ENCODE data around the gene ADPRHL1.
A peak's percentile ranks its signal among the peaks of the same experiment; 100 is the strongest.
"Not testable (repeated sequence)": the region's sequence is repeated elsewhere in the genome, so short reads cannot be mapped to it uniquely, and the experiment has no call there.

ADPRHL1 gene

DNA sequence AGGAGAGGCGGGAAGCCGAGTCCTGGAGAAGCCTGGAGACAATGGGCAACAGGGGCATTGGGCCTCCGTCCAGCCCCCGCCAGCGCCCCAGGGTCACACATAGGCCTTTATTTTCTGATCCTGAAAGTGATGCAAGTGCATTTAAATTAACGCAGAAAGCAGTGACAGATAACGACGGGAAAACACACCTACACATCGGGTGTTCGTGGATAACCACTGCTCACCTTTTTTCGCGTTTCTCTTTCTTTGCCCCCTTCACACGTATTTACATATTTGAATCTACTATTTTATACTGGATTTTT is 59.0 kb downstream of the ADPRHL1 start:
- no peak for DNase-seq
- in situ Hi-C loops (cut with MboI; ENCODE audit: low pct_unique_long_range_greater_than_20kb, low sequenced_read_pairs), result no loop called here

DNA sequence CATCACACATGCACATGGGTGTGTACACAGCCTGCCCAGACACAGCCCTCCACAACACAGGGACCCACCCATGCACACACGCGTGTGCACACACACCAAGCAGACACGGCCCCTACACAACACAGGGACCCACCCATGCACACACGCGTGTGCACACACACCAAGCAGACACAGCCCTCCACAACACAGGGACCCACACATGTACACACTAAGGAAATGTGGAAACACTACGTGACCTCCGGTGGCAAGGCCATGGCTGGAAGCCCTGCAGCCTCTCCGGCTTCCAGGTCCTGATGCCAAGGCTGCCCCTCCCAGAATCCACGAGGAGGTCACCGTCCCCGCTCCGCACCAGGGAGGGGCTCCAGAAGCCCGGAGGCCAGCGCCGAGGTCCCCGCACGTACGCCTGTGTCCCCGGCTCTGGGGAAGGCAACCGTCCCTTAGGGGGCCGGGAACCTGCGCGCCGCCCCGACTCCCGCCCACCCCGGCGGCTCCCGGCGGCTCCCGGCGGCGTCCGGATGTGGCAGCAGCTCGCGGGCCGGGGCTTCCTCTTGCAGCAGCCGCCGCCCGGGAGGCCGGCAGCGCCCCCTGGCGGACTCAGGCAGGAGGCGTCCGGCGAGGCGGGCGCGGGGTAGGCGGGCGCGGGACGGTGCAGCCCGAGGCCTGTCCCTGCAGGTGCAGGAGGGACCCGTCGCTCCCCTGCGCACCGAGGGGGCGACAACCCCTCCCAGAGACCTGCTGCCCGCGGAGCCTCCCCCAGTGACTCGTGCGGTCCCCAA is 59.5 kb downstream of the ADPRHL1 start:
- peak; percentile 86 for DNase-seq
- in situ Hi-C loops (cut with MboI; ENCODE audit: low pct_unique_long_range_greater_than_20kb, low sequenced_read_pairs), result no loop called here

DNA sequence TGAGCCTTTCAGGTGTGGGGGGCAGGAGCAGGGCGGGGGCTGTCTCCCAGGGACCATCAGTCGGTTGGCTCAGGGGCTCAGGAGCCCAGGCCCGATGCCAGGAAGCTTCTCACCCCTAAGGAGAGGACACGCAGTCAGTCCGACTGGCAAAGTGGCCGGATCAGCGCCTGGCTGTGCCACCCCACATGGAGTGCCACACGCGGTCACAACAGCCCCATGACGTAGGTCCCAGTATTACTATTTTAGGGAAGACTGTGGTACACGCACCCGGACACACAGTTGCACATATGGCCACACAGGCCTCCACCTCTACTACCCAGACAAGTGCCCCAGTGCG is 60.1 kb downstream of the ADPRHL1 start:
- DNase-seq, result no peak
- in situ Hi-C loops (cut with MboI; ENCODE audit: low pct_unique_long_range_greater_than_20kb, low sequenced_read_pairs), result no loop called here

DNA sequence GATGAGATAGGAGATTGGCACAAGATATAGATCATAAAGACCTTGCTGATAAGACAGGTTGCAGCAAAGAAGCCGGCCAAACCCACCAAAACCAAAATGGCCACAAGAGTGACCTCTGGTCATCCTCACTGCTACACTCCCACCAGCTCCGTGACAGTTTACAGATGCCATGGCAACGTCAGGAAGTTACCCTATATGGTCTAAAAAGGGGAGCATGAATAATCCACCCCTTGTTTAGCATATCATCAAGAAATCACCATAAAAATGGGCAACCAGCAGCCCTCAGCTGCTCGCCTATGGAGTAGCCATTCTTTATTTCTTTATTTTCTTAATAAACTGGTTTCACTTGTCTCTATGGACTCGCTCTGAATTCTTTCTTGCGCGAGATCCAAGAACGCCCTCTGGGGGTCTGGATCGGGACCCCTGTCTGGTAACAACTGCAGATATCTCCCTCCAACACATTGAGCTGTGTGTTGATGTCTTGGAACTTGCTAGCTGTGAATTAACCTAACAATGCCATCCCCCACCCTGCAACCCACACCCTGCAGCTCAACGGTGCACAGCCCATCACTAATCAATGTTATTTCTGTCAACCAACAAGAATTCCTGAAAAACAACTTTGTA is 62.3 kb downstream of the ADPRHL1 start:
- no peak for DNase-seq
- in situ Hi-C loops (cut with MboI; ENCODE audit: low pct_unique_long_range_greater_than_20kb, low sequenced_read_pairs), result no loop called here

DNA sequence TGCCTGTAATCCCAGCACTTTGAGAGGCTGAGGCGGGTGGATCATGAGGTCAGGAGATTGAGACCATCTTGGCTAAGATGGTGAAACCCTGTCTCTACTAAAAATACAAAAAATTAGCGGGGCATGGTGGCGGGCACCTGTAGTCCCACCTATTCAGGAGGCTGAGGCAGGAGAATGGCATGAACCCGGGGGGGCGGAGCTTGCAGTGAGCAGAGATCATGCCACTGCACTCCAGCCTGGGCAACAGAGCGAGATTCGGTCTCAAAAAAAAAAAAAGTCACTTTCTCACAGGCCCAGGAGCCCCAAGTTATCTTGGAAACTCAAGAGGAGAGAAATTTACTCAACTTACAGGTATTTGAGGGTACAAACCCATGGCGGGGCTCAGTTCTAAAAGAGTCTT is 63.7 kb downstream of the ADPRHL1 start:
- in situ Hi-C loops (cut with MboI; ENCODE audit: low pct_unique_long_range_greater_than_20kb, low sequenced_read_pairs); DNase-seq: not testable (repeated sequence)

DNA sequence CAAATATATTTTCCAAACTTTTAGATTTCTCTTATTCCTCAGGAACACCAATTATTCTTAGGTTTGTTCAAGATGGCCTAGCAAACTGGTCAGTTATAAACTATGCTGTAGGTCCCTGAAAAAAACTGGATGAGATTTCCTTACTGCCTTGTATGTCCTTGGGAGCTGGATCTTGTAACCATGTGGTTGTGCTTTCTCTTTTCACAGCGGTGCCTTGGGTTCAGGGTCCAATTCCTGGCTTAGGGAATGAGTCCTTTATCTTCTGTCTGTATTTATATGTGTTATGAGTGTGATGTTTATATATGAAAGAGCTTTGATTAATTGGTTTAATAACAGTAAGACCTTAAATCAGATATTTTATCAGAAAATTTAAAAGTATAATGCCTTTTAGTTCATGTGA is 65.9 kb downstream of the ADPRHL1 start:
- in situ Hi-C loops (cut with MboI; ENCODE audit: low pct_unique_long_range_greater_than_20kb, low sequenced_read_pairs), result no loop called here
- DNase-seq, result no peak

DNA sequence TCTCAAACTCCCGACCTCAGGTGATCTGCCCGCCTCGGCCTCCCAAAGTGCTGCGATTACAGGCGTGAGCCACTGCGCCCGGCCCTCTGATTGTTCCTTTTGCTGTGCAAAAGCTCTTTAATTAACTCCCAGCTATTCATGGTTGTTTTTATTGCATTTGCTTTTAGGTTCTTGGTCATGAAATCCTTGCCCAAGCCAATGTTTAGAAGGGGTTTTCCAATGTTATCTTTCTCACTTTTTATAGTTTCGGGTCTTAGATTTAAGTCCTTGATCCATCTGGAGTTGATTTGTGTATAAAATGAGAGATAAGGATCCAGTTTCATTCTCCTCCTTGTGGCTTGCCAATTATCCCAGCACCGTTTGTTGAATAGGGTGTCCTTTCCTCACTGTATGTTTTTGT is 70.2 kb downstream of the ADPRHL1 start:
- in situ Hi-C loops (cut with MboI; ENCODE audit: low pct_unique_long_range_greater_than_20kb, low sequenced_read_pairs), result no loop called here
- DNase-seq, result no peak

DNA sequence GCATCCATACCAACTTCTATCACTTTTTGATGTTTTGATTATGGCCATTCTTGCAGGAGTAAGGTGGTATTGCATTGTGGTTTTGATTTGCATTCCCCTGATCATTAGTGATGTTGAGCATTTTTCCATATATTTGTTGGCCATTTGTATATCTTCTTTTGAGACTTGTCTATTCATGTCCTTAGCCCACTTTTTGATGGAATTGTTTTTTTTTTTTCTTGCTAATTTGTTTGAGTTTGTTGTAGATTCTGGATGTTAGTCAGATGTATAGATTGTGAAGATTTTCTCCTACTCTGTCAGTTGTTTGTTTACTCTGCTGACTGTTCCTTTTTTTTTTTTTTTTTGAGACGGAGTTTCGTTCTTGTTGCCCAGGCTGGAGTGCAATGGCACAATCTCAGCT is 70.7 kb downstream of the ADPRHL1 start:
- in situ Hi-C loops (cut with MboI; ENCODE audit: low pct_unique_long_range_greater_than_20kb, low sequenced_read_pairs); DNase-seq: not testable (repeated sequence)

DNA sequence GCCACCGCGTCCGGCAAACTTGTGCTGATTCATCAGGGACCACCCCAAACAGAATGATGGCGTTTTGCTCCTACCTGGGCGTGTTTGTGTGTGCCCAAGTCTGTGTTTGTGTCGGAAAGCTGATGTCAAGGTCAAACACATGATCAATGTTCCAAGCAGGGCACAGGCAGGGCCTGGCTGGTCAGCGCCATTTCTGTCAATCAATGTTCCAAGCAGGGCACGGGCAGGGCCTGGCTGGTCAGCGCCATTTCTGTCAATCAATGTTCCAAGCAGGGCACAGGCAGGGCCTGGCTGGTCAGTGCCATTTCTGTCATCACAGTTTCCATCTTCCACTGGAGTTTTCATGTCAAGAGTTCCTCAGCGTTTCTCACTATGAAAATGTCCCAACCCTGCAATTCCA is 74.5 kb downstream of the ADPRHL1 start:
- DNase-seq, result no peak
- in situ Hi-C loops (cut with MboI; ENCODE audit: low pct_unique_long_range_greater_than_20kb, low sequenced_read_pairs), result no loop called here

DNA sequence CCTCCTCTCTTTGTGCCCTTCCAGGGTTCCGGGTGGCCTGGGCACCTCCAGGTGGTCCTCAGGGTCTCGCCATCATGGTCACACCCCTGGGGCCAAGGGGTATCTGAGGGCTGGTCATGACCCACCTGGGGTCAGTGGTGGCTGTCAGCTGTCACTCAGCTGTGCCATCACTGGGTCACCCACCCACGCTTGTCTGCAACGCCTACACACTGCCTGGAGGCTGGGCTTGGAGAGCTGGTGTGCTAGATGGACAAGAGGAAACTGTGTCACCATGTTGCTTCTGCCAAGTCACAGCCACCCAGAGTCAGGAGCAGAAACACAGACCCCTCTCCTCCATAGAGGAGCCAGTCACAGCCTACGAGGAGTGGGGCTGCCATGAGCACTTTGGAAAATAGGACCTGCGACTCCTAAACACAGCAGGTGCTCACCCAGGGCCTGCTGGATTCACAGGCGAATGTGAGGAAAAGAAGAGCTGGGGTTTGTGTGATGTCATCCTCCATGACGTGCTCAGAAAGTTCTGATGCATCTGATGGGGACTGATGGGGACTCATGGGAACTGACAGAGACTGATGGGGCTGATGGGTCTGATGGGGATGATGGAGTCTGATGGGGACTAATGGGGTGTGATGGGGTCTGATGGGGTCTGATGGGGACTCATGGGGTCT is 78.6 kb downstream of the ADPRHL1 start:
- DNase-seq, result no peak
- in situ Hi-C loops (cut with MboI; ENCODE audit: low pct_unique_long_range_greater_than_20kb, low sequenced_read_pairs), result no loop called here

DNA sequence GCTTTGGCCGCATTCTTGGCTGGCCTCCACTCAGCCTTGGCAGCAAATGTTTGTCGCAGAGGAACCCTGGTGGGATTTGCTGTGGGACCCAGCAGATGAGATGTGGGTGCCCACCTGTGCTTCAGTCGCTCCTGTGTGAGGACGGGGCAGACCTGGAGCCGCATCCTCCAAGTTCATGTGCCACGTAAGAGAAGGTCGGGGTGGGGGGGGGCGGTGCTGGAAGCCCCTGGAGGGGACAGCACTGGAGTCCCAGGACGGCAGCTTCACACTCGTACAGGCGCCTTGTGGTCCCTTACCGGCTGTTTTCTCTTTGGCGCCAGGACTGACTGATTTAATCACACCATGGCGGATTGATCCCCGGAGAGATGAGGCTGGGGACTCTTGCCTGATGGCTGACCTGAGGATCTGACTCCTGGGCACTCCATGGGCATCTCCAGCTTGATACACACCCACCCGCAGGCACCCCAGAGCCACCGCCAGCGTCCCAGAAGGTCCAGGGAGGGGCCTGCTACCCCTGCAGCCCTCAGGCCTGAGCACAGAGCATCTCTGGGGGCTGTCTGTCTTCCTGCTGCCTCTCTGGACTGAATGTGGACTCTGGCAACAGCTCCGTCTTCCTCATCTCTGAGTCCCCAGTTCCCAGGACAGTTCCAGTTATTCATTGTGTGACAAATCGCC is 79.3 kb downstream of the ADPRHL1 start:
- in situ Hi-C loops (cut with MboI; ENCODE audit: low pct_unique_long_range_greater_than_20kb, low sequenced_read_pairs), result no loop called here
- DNase-seq, result no peak

DNA sequence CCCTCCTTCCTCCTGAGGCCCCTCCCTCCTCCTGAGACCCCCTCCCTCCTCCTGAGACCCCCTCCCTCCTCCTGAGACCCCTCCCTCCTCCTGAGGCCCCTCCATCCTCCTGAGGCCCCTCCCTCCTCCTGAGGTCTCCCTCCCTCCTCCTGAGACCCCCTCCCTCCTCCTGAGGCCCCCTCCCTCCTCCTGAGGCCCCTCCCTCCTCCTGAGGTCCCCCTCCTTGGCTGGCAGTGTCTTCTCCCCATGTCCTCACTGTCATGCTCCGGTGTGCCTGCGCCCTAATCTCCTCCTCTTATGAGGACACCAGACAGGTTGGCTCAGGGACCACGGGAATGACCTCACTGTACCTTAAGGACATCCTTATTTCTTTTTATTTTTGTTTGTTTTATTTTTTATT is 81.6 kb downstream of the ADPRHL1 start:
- DNase-seq; in situ Hi-C loops (cut with MboI; ENCODE audit: low pct_unique_long_range_greater_than_20kb, low sequenced_read_pairs): not testable (repeated sequence)

DNA sequence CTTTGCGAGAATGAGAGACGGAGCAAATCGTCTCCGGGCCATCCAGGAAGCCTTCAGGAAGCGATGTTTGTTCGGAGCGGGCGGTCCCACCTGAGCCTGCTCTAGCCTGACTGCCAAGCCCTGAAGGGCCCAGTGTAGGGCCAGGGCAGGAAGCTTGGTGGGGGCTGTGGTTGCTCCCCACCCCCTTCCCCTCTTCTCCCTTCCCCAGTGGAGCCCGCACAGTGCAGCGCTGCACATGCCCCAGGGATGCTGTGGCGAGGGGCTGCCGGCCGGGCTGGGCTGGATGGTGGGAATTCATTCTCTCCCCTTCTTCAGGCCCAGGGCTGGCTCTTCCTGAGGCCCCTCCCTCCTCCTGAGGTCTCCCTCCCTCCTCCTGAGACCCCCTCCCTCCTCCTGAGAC is 82.2 kb downstream of the ADPRHL1 start:
- DNase-seq, result no peak
- in situ Hi-C loops (cut with MboI; ENCODE audit: low pct_unique_long_range_greater_than_20kb, low sequenced_read_pairs), result no loop called here

DNA sequence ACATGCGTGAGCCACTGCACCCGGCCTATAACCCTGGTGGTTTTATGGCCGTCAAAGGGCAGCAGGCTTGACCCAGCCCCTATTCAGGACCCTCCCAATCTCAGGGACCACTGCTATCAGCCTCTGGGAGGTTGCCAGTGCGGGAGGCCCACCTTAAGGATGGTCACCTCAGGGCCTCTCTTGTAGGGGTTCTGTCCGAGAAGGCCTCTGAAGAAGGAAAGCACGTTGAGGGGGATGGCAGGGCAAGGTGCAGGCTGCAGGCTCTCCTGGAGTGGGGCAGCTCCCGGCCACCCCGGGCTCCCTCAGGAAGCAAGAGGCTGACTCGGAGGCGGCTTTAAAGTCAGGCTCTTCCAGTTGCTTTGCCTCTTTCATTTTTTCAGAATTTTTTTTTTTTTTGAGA is 83.4 kb downstream of the ADPRHL1 start:
- in situ Hi-C loops (cut with MboI; ENCODE audit: low pct_unique_long_range_greater_than_20kb, low sequenced_read_pairs), result no loop called here
- no peak for DNase-seq

DNA sequence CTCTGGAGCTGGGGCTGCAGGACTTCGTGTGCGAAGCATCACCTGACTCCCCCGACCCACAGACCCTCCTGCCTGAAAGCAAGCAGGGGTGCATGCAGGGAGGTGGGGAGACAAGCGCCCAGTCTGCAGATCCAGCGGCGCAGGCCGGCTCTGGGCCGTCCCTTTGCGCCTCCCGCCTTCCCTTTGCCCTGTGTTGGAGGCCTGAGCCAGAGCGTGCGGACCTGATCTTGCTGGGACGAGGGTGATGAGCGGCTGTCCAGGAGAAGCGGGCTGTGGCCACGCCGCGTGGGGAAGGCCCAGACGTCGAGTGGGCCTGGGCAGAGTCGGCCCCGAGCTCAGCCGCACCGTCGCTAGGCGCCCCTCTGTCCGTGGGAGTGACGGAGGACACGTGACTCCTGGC is 84.1 kb downstream of the ADPRHL1 start:
- in situ Hi-C loops (cut with MboI; ENCODE audit: low pct_unique_long_range_greater_than_20kb, low sequenced_read_pairs), result no loop called here
- no peak for DNase-seq

DNA sequence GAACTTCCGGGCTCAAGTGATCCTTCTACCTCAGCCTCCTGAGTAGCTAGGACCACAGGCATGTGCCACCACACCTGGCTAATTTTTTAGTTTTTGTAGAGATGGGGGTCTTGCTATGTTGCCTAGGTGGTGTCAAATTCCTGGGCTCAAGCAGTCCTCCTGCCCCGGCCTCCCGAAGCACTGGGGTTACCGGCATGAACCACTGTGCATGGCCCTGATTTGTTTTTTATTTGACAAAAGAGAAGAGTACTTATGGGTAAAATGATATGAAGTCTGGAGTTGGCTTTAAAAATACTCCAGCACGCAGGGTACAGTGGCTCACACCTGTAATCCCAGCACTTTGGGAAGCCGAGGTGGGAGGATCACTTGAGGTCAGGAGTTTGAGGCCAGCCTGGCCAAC is 84.9 kb downstream of the ADPRHL1 start:
- DNase-seq; in situ Hi-C loops (cut with MboI; ENCODE audit: low pct_unique_long_range_greater_than_20kb, low sequenced_read_pairs): not testable (repeated sequence)

DNA sequence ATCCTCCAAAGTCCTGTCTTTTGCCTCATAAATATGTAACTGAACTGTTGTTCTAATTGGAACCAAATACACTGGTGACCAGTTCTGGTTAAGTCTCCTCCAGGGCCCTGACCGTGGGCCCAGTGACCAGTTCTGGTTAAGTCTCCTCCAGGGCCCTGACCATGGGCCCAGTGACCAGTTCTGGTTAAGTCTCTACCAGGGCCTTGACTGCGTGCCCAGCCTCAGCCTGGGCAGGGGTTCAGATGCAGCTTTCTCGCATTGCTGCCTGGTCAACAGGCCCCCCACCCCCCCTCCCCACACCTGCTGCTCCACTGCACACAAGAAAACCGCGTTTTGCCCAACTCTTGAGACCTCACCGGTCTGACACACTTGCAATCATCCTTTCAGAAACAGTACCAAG is 85.5 kb downstream of the ADPRHL1 start:
- in situ Hi-C loops (cut with MboI; ENCODE audit: low pct_unique_long_range_greater_than_20kb, low sequenced_read_pairs), result no loop called here
- DNase-seq, result no peak

DNA sequence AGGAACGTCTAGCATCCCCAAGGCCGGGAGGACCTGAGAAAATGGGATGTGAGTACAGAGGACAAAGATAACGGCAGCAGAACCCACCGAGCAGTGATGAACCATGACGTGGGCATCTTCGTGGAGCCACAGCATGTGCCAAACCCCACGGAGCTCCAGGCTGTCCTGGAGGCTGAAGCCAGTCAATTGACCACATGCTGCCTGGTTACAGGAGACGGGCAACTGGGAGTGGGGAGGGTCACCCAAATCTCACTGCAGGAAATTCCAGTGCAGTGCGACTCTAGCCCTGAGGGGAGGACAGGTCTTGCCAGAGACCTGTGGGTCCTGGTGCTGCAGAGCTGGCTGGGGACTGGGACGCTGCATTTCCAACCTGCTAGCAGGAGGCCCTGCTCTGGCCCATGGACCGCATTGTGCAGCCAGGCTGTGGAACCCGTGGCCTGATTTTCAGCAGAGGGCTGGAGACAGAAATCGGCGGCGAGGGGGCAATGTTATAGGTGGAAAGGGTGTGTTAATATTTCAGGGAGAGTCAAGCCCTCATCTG is 86.2 kb downstream of the ADPRHL1 start:
- no peak for DNase-seq
- in situ Hi-C loops (cut with MboI; ENCODE audit: low pct_unique_long_range_greater_than_20kb, low sequenced_read_pairs), result no loop called here

DNA sequence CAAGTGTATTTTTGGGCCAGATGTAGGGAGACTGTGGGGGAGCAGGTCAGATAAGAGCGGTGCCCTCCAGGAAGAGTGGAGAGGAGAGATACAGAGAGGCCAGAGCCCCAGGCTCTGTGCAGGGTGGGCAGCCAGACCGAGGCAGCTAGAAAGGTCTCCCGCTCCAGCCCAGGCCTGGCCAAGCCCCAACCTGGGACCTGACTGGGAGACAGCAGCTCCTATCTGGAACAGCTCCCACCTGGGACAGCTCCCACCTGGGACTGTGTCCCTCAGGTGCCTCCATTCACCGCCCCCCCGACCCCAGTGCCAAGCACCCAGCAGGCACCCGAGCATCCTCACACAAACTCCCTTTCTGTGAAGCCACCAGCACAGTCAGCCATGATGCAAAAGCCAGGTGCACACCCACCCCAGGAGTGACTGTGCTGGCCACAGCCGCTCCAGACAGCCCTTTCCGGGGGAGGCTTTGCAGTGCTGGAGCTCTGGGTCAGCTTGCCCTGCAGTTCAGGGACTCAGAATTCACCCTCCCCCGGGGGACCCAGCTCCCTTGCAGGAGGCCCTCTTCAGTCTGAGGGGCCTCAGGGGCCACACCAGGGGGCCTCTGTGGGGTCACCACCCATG is 87.2 kb downstream of the ADPRHL1 start:
- in situ Hi-C loops (cut with MboI; ENCODE audit: low pct_unique_long_range_greater_than_20kb, low sequenced_read_pairs), result no loop called here

DNA sequence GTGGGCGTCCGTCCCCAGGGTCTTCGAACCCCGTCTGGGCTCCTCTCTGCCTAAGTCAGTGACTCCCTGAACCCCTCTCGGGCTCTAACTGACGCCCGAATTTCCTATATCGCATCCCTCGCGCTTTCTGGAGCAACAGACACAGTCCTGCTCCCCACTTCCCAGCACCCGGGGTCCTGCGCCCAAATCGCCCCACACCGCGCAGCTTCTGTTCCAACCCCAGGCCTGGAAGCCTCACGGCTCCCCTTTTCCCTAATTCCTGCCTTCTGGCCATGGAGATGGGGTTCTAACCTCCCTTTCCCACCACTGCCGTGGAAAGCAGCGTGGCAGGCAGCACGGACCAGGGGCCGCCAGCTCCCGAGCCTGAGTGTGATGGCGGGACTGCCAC is 87.7 kb downstream of the ADPRHL1 start:
- in situ Hi-C loops (cut with MboI; ENCODE audit: low pct_unique_long_range_greater_than_20kb, low sequenced_read_pairs), result no loop called here
- no peak for DNase-seq

More for the DNA sequence above, 87.2 kb downstream of the ADPRHL1 start:
- no peak for DNase-seq
